HFFc6 (cell line): ENCODE data around the gene ZNFX1. TPM values are rescaled to one million over a fixed set of nuclear protein-coding genes. Genes with fewer than 3 reads are reported as not detected.
A peak's percentile ranks its signal among the peaks of the same experiment; 100 is the strongest.

Source experiments
- DNase-seq: peaks from one replicate; pipeline ENCODE4 v3.0.0-alpha.2; 2018
- H3K27ac Mint-ChIP-seq: 2 replicates; pipeline ENCODE4 v1.8.0; 2020; ENCODE audit warnings: mild to moderate bottlenecking, mixed read lengths
- H3K27me3 Mint-ChIP-seq: 2 replicates; pipeline ENCODE4 v1.8.0; 2021; ENCODE audit warnings: mild to moderate bottlenecking, moderate library complexity, mixed read lengths; ENCODE audit not compliant: insufficient read depth
- H3K36me3 Mint-ChIP-seq: 2 replicates; pipeline ENCODE4 v1.8.0; 2021; ENCODE audit warnings: low read depth, mixed read lengths
- H3K4me1 Mint-ChIP-seq: 2 replicates; pipeline ENCODE4 v1.8.0; 2020; ENCODE audit warnings: low read depth, mixed read lengths
- H3K4me3 Mint-ChIP-seq: 2 replicates; pipeline ENCODE4 v1.8.0; 2020; ENCODE audit warnings: mild to moderate bottlenecking, moderate library complexity, mixed read lengths
- H3K9me3 Mint-ChIP-seq: 2 replicates; pipeline ENCODE4 v1.8.0; 2020; ENCODE audit warnings: mild to moderate bottlenecking, mixed read lengths
- total RNA-seq, 6 experiments: library from RNA; stranded (reverse); fragmentation: NEBNext Ultra II Directional; extraction: Animal tissue kit (Norgen Biotek cat#: 25700); gene quantifications; 2 replicates in 1 of 6; 3 replicates in 5 of 6; pipeline ENCODE4 v1.2.3, GENCODE V29; 2021
- TF ChIP-seq, protein P1 (sequence below): fragments of 200-600 bp; sonication (generic); IDR thresholded peaks from 2 replicates; pipeline ENCODE4 v1.5.0; 2021; ENCODE audit warnings: antibody characterized with exemption, mild to moderate bottlenecking

Gene ZNFX1
- total RNA-seq, 6 experiments from 2014 or later, result 36.1 to 41.0 (median 38.7) TPM

DNA sequence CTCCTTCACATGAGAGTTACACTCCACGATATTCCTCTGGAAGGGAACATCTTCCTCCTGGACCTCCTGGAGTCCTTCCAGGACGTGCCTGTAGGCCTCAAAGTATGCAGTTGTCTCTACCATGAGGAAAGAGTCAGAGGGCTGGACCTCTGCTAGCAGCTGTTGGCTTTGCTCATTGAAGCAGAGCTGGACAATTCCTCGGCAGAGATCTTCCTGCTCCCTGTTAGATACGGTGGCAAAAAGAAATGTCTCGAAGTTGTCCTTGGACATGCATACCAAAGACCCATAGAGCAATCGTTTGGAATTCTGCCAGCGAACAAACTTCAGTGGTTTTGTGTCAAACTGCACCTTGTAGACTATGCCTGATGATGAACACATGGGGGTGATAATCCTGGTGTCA is 7.7 kb downstream of the ZNFX1 start:
- no peak for DNase-seq
- Mint-ChIP-seq H3K4me3 (peak overlapping the region; percentile 37; the same call in 1 of the 2 replicates), H3K36me3 (peaks cover 51% of the 10 kb centered on the region), H3K27ac (peak overlapping the region; percentile 36; the same call in 1 of the 2 replicates), H3K9me3 (0 out of 2 replicates have a peak, but pooled peaks cover 3% of the 10 kb centered on the region), H3K27me3 (no peaks in the 10 kb centered on the region), H3K4me1 (peaks cover 43% of the 10 kb centered on the region)
- TF ChIP-seq, protein P1, sequence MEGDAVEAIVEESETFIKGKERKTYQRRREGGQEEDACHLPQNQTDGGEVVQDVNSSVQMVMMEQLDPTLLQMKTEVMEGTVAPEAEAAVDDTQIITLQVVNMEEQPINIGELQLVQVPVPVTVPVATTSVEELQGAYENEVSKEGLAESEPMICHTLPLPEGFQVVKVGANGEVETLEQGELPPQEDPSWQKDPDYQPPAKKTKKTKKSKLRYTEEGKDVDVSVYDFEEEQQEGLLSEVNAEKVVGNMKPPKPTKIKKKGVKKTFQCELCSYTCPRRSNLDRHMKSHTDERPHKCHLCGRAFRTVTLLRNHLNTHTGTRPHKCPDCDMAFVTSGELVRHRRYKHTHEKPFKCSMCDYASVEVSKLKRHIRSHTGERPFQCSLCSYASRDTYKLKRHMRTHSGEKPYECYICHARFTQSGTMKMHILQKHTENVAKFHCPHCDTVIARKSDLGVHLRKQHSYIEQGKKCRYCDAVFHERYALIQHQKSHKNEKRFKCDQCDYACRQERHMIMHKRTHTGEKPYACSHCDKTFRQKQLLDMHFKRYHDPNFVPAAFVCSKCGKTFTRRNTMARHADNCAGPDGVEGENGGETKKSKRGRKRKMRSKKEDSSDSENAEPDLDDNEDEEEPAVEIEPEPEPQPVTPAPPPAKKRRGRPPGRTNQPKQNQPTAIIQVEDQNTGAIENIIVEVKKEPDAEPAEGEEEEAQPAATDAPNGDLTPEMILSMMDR, result no peak

DNA sequence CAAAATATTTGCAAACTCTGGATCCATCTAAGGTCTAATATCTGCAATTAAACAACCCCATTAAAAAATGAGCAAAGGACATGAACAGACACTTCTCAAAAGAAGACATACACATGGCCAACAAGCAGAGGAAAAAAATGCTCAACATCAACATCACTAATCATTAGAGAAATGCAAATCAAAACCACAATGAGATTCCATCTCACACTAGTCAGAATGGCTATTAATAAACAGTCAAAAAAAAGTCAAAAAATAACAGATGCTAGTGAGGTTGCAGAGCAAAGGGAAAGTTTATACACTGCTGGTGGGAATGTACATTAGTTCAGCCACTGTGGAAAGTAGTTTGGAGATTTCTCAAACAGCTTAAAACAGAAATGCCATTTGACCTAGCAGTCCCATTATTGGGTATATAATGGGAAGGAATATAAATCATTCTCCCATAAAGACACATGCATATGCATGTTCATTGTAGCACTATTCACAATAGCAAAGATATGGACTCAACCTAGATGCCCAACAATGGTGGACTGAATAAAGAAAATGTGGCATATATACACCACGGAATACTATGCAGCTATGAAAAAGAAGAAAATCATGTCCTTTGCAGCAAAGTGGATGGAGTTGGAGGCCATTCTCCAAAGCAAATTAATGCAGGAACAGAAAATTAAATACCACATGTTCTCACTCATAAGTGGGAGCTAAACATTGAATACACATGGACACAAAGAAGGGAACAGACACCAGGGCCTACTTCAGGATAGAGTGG is 9.1 kb downstream of the ZNFX1 start:
- Mint-ChIP-seq H3K4me1 (peaks cover 41% of the 10 kb centered on the region), H3K27ac (peak overlapping the region; percentile 50), H3K9me3 (0 out of 2 replicates have a peak, but pooled peaks cover 3% of the 10 kb centered on the region), H3K36me3 (peaks cover 60% of the 10 kb centered on the region), H3K4me3 (peak overlapping the region; percentile 76), H3K27me3 (no peaks in the 10 kb centered on the region)
- DNase-seq, result peak; percentile 79
- TF ChIP-seq, protein P1, result 0 out of 2 replicates have a peak, but pooled peaks have one; percentile 14

DNA sequence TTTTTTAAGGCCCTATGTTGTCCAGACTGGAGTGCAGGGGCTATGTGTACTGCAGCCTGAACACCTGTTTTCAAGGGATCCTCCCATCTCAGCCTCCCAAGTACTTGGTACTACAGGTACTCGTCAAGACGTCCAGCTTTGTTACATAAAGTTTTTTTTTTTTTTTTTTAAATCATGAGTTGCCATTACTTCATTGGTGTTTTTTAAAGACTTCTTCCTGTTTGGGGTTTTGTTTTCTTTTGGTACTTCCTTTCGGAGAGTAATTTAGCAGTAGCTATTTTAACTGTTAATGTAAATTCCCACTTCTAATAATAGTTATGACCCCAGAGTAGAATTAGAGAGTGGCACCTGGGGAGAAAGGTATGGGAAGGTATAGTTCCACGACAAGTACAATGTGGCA is 10.5 kb downstream of the ZNFX1 start:
- H3K27ac Mint-ChIP-seq, result no peak overlapping the region
- no peak overlapping the region for H3K4me3 Mint-ChIP-seq
- TF ChIP-seq, protein P1, result no peak
- peaks cover 41% of the 10 kb centered on the region for H3K4me1 Mint-ChIP-seq
- H3K36me3 Mint-ChIP-seq, result peaks cover 65% of the 10 kb centered on the region
- 0 out of 2 replicates have a peak, but pooled peaks cover 3% of the 10 kb centered on the region for H3K9me3 Mint-ChIP-seq
- no peaks in the 10 kb centered on the region for H3K27me3 Mint-ChIP-seq
- DNase-seq, result no peak

DNA sequence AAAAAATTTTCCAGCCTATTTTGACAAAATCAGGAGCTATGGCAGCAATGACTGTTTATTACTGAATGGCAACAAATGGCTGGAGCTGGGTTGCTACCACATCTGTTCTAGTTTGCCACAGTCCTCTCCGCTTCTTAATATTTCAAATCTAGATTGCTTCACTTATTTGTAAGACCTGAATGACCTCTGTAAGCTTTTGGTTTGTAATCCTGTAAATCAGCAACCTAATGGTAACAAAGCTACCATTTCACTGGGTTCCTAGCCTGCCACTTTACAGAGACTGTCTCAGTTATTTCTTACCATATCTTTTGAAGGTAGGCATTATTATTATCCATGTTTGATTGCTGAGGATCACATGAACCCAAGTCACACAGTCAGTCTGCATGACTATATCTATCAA is 15.4 kb downstream of the ZNFX1 start:
- H3K9me3 Mint-ChIP-seq, result no peaks in the 10 kb centered on the region
- no peak overlapping the region for H3K27ac Mint-ChIP-seq
- H3K4me1 Mint-ChIP-seq, result peaks cover 12% of the 10 kb centered on the region
- TF ChIP-seq, protein P1, result no peak
- H3K36me3 Mint-ChIP-seq, result peaks cover 36% of the 10 kb centered on the region
- no peaks in the 10 kb centered on the region for H3K27me3 Mint-ChIP-seq
- no peak overlapping the region for H3K4me3 Mint-ChIP-seq
- no peak for DNase-seq

DNA sequence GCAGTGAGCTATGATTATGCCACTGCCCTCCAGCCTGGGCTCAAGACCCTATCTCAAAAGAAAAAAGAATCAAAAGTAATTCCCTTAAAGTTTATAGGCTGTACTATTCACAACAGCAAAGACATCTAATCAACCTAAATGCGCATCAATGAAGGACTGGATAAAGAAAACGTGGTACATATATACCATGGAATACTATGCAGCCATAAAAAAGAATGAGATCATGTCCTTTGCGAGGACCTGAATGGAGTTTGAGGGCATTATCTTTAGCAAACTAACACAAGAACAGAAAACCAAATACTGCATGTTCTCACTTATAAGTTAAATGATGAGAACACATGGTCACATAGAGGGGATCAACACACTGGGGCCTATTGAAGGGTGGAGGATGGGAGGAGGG is 16.7 kb downstream of the ZNFX1 start:
- no peak overlapping the region for H3K27ac Mint-ChIP-seq
- no peaks in the 10 kb centered on the region for H3K27me3 Mint-ChIP-seq
- TF ChIP-seq, protein P1, result no peak
- peaks cover 5% of the 10 kb centered on the region; the same call in 1 of the 2 replicates for H3K4me1 Mint-ChIP-seq
- peaks cover 36% of the 10 kb centered on the region for H3K36me3 Mint-ChIP-seq
- DNase-seq, result no peak
- no peak overlapping the region for H3K4me3 Mint-ChIP-seq
- H3K9me3 Mint-ChIP-seq, result no peaks in the 10 kb centered on the region
